ENCODE data around the gene MROH8. TPM values are rescaled to one million over a fixed set of nuclear protein-coding genes. Genes with fewer than 3 reads are reported as not detected.

The MROH8 gene
- total RNA-seq, 1 experiment from 2014 or later = 2.1 TPM

GRCh38 chr20:37205794-37206193 lies 26.4 kb upstream of the MROH8 start:
- peaks cover 88% of the 10 kb centered on the region for H3K36me3 ChIP-seq
- DNase-seq = no peak
- H3K4me3 ChIP-seq = no peak overlapping the region

GRCh38 chr20:37205130-37205529 lies 25.8 kb upstream of the MROH8 start:
- Histone ChIP-seq H3K27ac (no peak overlapping the region), H3K4me1 (peaks cover 19% of the 10 kb centered on the region), H3K4me3 (no peak overlapping the region), H3K27me3 (no peaks in the 10 kb centered on the region), H3K36me3 (peaks cover 87% of the 10 kb centered on the region), H3K9me3 (replicated peaks) (no peaks in the 10 kb centered on the region)
- no peak for DNase-seq

More at GRCh38 chr20:37205794-37206193, 26.4 kb upstream of the MROH8 start:
- Histone ChIP-seq H3K27ac (no peak overlapping the region), H3K9me3 (replicated peaks) (no peaks in the 10 kb centered on the region), H3K27me3 (no peaks in the 10 kb centered on the region), H3K4me1 (peaks cover 19% of the 10 kb centered on the region)

GRCh38 chr20:37204056-37204455 lies 24.7 kb upstream of the MROH8 start:
- peaks cover 19% of the 10 kb centered on the region for H3K4me1 ChIP-seq
- H3K27ac ChIP-seq = no peak overlapping the region
- no peaks in the 10 kb centered on the region for H3K9me3 ChIP-seq (replicated peaks)
- H3K4me3 ChIP-seq = no peak overlapping the region
- DNase-seq = no peak
- no peaks in the 10 kb centered on the region for H3K27me3 ChIP-seq
- peaks cover 83% of the 10 kb centered on the region for H3K36me3 ChIP-seq

GRCh38 chr20:37202267-37202943 lies 23.1 kb upstream of the MROH8 start:
- H3K27ac ChIP-seq = no peak overlapping the region
- H3K27me3 ChIP-seq = no peaks in the 10 kb centered on the region
- H3K36me3 ChIP-seq = peaks cover 79% of the 10 kb centered on the region
- no peaks in the 10 kb centered on the region for H3K9me3 ChIP-seq (replicated peaks)
- H3K4me3 ChIP-seq = no peak overlapping the region
- peaks cover 17% of the 10 kb centered on the region for H3K4me1 ChIP-seq
- peak; percentile 50 to 75 for DNase-seq

GRCh38 chr20:37201827-37202162 lies 22.4 kb upstream of the MROH8 start:
- Histone ChIP-seq H3K4me1 (peaks cover 11% of the 10 kb centered on the region), H3K27ac (no peak overlapping the region), H3K36me3 (peaks cover 79% of the 10 kb centered on the region), H3K9me3 (replicated peaks) (no peaks in the 10 kb centered on the region), H3K27me3 (no peaks in the 10 kb centered on the region), H3K4me3 (no peak overlapping the region)
- no peak for DNase-seq

GRCh38 chr20:37200926-37201826 lies 21.8 kb upstream of the MROH8 start:
- no peak overlapping the region for H3K27ac ChIP-seq
- H3K27me3 ChIP-seq = no peaks in the 10 kb centered on the region
- DNase-seq = no peak
- no peaks in the 10 kb centered on the region for H3K9me3 ChIP-seq (replicated peaks)
- no peak overlapping the region for H3K4me3 ChIP-seq
- H3K4me1 ChIP-seq = peaks cover 5% of the 10 kb centered on the region
- peaks cover 81% of the 10 kb centered on the region for H3K36me3 ChIP-seq

GRCh38 chr20:37200376-37200775 lies 21.0 kb upstream of the MROH8 start:
- no peak overlapping the region for H3K4me3 ChIP-seq
- peaks cover 73% of the 10 kb centered on the region for H3K36me3 ChIP-seq
- no peak overlapping the region for H3K27ac ChIP-seq
- no peaks in the 10 kb centered on the region for H3K9me3 ChIP-seq (replicated peaks)
- DNase-seq = no peak
- H3K4me1 ChIP-seq = peaks cover 4% of the 10 kb centered on the region
- H3K27me3 ChIP-seq = no peaks in the 10 kb centered on the region

- Histone ChIP-seq H3K9me3 (replicated peaks) (no peaks in the 10 kb centered on the region), H3K4me3 (no peak overlapping the region), H3K36me3 (peaks cover 60% of the 10 kb centered on the region), H3K27ac (no peak overlapping the region), H3K27me3 (no peaks in the 10 kb centered on the region), H3K4me1 (peaks cover 4% of the 10 kb centered on the region)
- no peak for DNase-seq
These were observed 19.7 kb upstream of the MROH8 start for GRCh38 chr20:37198932-37199660.

GRCh38 chr20:37194621-37195417 lies 15.5 kb upstream of the MROH8 start:
- H3K27ac ChIP-seq = no peak overlapping the region
- no peaks in the 10 kb centered on the region for H3K27me3 ChIP-seq
- H3K36me3 ChIP-seq = peaks cover 46% of the 10 kb centered on the region
- no peaks in the 10 kb centered on the region for H3K9me3 ChIP-seq (replicated peaks)
- no peak for DNase-seq
- H3K4me1 ChIP-seq = no peaks in the 10 kb centered on the region
- no peak overlapping the region for H3K4me3 ChIP-seq

- peaks cover 47% of the 10 kb centered on the region for H3K36me3 ChIP-seq
- H3K4me1 ChIP-seq = no peaks in the 10 kb centered on the region
- no peak for DNase-seq
- H3K4me3 ChIP-seq = no peak overlapping the region
- H3K27ac ChIP-seq = no peak overlapping the region
- H3K9me3 ChIP-seq (replicated peaks) = no peaks in the 10 kb centered on the region
- no peaks in the 10 kb centered on the region for H3K27me3 ChIP-seq
These were observed 14.5 kb upstream of the MROH8 start for GRCh38 chr20:37193821-37194220.

- Histone ChIP-seq H3K27me3 (no peaks in the 10 kb centered on the region), H3K4me3 (no peak overlapping the region), H3K4me1 (no peaks in the 10 kb centered on the region), H3K27ac (no peak overlapping the region), H3K36me3 (peaks cover 46% of the 10 kb centered on the region), H3K9me3 (replicated peaks) (no peaks in the 10 kb centered on the region)
- DNase-seq = no peak
These were observed 13.9 kb upstream of the MROH8 start for GRCh38 chr20:37193226-37193625.

GRCh38 chr20:37192137-37192854 lies 12.9 kb upstream of the MROH8 start:
- Histone ChIP-seq H3K4me3 (no peak overlapping the region), H3K4me1 (no peaks in the 10 kb centered on the region), H3K9me3 (replicated peaks) (no peaks in the 10 kb centered on the region), H3K27me3 (no peaks in the 10 kb centered on the region), H3K27ac (no peak overlapping the region), H3K36me3 (peaks cover 50% of the 10 kb centered on the region)
- DNase-seq = peak; percentile 87 to 95

GRCh38 chr20:37190354-37191112 lies 11.2 kb upstream of the MROH8 start:
- Histone ChIP-seq H3K4me1 (no peaks in the 10 kb centered on the region), H3K9me3 (replicated peaks) (no peaks in the 10 kb centered on the region), H3K4me3 (no peak overlapping the region), H3K27ac (no peak overlapping the region), H3K27me3 (no peaks in the 10 kb centered on the region), H3K36me3 (peaks cover 57% of the 10 kb centered on the region)
- no peak for DNase-seq

All from SJCRH30 (cell line).